Activated T-cell treated with anti-CD3 and anti-CD28 coated beads, Interleukin-2, amount 50 U/mL, for 1 hour (primary cell): ENCODE measurements around the gene IRF2BP2.

Experiments
- DNase-seq: peaks from one replicate; pipeline ENCODE4 v3.0.0-alpha.2; 2020

Gene IRF2BP2

DNA sequence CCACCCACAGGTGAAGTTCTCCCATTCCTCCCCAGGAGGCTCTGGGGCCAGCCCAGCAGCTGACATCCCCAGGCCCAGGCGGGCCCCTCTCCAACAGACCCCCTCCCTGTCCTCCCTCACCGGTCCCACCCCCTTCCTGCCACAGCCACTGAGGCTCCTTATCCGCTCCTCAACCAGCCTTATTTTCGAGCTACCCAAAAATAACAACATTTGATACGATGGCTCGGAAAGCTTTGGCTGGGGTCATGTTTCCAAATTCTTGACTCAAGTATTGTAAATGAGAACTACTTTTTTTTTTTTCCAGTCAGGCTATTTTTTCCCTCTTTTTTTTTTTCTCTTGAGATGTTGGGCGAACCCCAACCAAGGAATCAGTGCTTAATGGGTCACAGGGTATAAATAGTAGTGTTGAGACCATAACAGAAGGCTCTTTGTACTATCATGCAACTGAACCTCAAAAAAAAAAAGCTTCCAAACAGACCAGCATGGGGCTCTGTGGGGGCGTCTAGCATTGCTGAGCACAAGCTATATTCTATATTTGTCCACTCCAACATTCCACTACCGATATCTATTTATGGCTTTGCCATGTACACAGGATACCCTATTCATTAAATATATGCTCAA is 27.2 kb downstream of the IRF2BP2 start:
- DNase-seq, result no peak

DNA sequence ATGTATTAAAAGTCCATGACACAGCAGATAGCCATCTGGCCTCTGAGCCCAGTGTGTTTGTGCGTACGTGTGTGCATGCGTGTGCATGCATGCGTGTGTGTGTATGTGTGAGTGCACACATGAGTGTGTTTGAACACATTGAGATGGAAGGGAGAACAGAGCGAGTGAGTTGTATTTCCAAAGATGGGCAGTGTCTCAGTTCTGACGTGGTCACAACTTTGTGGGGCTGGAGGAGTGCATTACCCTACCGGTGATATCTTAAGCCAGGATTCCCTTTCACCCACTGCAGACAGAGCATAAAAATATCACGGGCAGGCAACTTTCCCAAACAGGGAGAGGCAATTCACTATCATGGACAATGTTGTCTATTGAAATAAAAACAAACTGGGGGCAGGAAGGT is 27.8 kb downstream of the IRF2BP2 start:
- no peak for DNase-seq

DNA sequence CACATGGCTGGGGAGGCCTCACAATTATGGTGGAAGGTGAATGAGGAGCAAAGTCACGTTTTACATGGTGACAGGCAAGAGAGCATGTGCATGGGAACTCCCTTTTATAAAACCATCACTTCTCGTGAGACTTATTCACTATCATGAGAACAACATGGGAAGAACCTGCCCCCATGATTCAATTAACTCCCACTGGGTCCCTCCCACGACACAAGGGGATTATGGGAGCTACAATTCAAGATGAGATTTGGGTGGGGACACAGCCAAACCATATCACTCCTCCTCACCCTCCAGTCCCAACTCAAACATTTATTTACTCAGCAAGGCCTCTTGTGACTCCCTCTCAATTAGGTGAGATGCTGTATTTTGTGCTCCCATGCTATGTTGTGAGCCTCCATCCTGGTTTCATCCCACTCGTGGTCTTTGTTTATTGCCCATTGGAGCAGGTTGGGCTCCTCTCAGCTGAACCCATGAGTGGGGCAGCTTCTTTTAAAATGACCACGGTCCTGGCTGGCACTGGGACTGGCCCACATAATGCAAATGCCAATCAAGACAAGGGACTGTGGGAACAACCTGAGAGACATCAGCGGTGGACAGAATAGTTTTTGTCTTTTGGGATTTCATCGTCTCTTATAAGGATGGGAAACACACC is 28.8 kb downstream of the IRF2BP2 start:
- no peak for DNase-seq

DNA sequence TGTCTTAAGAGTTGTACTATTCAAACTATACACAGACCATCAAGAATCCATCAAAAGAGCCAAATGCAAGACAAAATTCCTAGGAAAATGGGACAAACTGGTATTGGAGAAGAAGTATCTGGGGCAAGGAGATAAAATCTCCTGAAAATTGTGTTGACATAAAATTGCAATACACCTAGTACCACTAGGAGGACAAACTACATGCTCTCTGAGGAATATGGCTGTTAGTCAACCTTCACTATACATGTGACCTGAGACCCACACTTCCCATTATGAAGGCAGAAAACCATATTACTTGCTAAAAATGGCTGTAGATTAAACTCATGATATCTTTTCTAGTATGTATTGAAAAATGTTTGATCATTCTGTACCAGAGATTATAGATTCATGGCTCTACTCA is 30.0 kb downstream of the IRF2BP2 start:
- DNase-seq, result no peak

DNA sequence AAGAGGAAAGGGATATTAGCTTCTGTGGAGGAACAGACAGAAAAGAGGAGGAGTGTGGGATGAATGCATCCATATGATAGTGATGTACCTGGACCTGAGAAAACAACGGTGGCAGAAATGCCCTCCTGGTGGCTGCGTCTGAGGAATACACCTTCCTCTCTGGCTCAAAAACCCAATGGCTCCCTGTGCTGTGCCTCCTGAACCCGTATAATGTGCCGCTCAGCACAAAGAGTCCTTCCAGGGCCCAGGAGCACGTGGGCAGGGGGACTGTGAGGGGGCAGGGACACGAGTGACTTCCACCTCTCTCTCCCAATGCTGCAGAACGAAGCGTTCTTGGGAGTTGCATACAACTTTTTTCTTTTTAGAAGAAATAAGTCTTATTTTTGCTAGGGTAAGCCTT is 31.2 kb downstream of the IRF2BP2 start:
- no peak for DNase-seq

DNA sequence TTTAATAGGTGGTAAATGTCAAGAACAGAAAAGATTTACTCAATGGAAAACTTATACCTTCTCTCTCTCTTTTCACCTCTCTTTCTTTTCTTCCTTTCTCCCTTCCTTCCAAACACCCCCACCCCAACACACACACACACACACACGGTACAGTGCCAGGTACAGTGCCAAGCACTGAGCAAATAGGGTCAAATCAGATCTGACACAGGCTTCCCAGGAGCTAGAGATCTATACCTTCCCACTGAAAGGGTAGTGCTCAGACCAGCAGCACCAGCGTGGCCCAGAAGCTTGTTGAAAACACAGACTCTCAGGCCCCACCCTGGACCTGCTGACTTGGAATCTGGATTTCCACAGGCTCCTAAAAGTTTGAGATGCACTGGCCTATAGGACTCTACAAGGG is 31.9 kb downstream of the IRF2BP2 start:
- DNase-seq, result no peak

DNA sequence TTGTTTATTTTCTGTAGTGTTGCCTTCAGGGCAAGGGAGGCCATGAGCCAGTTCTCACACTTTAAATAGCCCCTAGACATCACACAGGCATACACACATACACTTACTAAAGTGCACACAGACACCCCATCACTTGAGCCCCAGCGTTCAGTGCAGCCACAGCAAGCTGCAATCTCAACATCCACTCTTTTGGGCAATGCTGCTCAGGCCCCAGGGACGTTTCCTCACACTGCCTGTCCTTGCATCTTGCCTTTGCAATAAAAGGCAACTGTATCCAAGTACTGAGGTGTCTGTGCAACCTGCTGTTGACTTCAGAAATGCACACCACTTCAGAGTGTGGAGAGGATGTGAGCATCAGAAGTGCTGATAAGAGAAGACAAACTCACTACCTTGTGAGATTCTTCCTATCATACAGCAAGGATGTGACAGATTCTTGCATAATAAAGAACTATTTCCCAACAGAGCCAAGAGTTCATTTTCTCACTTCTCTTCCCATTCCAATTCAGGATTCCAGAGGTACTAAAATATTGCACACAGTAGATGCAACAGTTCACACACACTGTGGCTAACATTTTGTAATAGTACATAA is 36.2 kb downstream of the IRF2BP2 start:
- no peak for DNase-seq

DNA sequence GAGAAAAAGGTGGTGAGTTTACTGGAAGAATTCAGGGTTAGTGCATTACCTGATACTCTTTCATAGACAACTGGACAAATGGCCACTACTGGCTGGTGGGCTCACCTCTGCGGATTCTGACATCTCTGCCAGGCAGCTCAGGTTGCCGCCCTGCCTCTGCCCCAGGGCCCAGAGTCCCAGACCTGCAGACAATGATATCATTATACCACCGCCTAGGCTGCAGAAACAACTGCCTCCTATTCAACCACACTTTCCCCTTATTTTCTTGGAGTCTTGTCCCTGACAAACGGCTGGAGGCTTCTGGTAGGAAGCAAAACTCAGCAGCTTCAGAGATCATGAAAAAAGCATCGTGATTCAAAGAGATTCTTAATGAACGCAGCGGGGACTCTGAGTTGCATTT is 37.0 kb downstream of the IRF2BP2 start:
- no peak for DNase-seq

DNA sequence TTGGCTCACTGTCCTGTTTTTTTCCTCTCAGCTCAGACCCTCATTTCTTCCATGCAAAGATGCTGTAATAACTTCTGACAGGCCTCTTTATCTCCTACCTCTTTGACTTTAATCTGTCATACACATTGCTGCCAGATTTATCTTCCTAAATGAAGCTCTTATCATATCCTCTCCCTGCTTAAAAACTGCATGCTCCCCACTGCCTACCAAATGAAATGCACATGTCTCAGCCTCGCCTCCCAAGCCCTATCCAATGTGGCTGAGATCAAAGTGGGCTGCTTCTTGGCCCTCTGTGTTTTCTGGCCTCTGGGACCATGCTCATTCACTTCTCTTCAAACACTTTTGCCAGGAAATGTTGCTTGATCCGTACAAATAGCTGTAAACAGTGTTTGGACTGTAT is 38.3 kb downstream of the IRF2BP2 start:
- no peak for DNase-seq

DNA sequence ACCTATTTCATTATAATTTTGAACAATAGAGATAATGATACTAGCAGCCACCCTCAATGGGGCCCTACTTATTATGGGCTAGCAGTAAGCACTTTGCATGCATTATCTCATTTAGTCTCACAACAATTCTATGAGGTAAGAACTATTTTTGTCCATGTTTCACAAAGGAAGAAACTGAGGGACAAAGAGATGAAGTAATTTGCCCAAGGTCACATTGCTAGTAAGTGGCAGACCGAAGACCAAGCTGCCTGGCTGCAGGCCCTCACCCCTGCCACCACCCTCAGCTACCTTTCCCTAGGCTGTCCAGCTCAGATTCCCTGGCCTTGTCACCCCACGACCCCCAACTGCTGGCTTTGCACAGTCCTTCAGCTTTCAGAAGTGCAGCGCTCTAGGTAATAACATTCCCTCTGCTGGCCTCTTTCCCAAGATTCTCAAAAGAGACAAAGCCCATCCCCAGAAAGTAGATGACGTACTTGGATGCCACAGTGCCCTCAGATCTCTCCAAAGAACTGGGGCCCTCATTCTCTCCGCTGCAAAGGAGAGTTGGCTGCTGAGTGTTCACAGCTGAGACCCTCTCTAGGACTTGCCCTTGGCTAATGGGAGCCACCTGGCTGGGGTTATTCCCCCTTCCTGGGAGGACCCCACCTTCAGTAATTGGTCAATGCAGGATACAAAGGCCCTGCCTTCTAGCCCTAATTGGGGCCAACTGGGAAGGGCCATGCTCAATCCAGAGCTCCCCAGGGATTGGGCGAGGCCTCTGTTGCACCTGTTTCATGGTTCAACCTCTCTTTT is 39.5 kb downstream of the IRF2BP2 start:
- no peak for DNase-seq

DNA sequence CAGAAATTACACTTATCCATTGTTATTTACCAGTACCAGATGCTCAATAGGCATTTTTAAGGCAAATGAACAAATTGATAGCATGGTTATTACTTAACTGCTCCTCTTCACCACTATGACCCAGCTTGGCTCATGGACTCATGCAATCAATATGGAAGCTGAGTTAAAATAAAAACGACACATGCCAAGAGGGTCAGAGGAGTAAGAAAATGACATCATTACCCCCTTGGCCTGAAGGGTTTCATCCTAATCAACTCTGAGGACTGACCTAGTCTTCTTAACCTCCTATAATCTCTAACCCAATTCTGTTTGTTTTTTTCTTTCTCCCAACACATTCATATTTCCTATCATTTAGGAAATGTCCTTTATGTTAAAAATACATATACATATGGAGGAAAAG is 41.6 kb downstream of the IRF2BP2 start:
- DNase-seq, result no peak

DNA sequence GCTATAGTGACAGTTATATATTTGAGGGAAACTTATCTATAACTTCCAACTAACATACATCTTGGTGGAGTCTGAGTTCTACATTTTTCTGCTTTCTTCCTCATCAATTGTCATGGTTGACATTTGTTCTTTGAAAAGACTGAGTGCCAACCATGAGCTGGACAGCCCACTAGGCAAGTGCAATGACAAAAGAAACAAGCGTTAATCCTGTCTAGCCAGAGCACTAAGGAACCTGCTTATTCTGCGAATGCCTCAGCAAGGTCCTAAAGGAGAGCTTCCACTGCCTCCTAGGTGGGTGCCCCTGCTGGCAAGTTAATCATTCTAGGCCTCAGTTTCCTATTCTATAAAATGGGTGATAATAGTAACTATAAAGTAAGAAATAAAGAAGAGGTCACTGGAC is 44.8 kb downstream of the IRF2BP2 start:
- DNase-seq, result no peak

DNA sequence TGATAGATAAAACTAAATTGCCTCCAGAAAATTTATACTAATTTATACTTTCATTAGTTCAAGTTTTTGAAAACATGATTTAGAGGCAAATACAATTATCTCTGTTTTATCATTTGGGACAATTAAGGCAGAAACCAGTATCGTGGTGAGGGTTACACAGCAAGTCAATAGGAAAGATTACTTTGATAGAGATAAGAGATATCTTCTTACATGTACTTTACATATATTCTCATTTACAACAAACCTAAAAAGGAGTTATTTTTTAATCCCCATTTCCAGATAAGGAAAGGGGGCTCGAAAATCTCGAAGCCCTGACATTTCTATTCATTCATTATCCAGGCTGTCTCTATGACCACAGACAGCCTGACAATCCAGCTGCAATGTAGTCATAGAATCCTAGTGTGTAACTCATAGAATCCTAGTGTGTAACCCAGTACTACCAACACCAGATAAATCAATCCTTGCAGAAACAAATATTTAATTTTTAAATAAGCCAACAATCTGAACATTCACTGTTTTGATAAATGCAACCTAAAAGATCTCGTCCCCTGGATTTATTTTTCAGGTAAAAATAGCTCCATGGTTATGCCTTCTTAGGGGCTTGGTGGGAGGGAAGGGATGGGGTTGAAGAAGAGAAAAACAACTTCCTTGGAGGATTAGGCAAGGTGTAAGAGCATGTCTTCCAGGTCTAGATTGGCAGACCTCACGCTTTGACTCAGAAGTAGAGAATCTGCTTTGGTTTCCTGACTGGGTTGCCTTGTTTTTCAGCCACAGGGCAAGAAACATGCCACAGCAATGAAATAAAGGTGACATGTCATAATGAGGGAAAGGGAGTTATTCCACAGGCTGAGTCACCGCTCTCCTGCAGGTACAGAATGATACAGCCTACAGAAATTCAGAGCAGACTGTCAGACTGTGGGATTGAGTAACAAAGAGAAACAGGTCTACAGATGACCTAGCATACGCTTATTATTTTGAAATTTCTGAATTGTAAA is 45.6 kb downstream of the IRF2BP2 start:
- DNase-seq, result no peak

DNA sequence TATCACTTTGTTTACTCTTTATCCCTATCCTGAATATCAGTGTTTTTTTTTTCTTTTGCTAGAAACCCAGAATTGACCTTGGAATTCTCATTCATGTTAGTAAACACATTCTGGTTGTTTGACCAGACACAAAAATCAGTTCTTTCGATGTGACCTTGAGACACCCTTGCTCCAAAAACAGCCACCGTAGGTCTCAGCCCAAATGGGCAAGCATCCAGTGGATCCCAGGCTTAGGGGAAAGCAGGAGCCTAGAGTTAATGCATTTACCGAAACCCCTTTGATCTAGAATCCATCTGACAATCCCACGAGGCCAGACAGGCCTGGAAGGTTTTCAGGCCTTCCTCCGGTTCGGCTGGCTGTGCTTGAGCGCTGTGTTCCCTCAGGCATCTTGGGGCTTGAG is 47.6 kb downstream of the IRF2BP2 start:
- no peak for DNase-seq

DNA sequence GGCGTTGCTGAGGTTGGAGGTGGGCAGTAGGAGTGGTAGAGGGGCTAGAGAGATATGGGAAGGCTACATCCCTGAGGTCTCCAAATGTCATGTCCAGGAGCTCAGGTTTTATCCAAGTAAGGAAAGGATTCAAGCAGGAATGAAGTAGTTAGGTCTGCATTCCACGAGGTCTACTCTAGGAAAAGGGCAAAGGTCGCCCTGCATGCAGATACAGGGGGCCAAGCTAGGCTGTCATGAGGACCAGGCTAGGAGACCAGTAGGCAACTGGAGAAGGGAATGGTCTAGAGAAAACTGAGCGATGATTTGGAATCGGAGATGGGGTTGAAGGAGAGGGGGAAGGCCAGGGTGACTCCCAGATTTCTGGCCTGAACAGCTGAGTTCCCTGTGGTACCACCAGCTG is 48.7 kb downstream of the IRF2BP2 start:
- DNase-seq, result no peak

DNA sequence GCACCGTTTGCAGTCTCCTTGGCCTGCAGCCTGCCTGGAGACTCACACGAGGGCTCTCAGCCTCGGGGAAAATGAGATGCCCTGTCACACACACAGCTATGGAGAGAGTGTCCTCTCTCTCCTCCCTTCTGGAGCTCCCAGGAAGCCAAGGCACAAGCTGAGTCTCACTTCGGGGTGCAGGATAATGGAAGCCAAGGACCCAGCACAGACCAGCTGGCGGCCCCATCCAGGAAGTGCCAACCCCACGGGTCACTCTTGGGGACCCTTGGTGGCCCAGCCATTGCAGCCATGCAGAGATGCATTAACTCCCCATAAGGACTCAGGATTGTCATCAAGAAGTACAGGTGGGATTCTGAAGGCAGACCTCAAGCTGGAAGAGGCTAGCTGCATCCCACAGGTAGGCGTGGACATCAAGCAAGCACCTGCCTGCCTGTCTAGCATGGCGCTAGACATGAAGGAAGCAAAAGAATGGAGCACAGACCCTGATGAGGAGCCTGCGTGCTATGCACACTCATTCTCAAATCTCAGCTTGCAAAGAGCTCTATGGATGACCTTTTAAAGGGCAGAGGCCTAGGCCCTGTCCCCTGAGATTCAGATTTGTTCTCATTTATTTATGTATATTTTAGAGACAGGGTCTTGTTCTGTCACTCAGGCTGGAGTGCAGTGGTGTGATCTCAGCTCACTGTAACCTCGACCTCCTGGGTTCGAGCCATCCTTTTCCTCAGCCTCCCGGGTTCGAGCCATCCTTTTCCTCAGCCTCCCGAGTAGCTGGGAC is 49.9 kb downstream of the IRF2BP2 start:
- no peak for DNase-seq

DNA sequence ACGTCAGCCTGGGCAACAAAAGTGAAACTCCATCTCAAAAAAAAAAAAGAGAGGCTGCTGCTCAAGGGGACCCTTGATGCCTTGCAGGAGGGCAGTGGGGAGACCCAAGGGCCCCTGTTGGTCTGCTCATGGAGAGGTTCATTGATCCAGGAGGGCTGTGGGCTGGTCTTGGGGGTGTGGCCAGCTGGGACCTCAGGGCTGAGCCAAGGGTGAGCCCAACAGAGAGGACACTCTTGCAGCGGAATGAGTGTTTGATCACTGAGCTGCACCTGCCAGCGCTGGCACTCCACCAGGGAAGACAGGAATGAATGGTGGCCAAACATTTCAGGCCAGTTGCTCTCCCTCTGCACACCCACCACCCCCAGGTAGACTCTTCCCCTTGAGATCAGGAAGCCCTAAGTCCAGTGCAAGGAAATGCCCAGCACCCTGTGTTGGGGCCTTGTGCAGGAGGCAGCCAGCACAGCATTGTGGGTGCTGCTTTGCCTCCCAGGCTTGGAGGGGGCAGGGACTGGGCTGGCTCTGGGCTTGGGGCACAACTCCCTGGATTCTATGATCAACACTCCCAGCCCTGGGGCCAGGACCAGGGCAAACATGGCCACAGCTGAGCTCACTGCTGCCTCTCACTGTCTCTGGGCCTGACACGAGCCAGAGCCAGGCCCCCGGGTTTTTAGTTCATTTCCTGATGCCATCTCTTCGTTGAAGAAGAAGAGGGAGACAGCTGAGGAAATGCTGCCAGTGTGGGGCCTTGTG is 50.7 kb downstream of the IRF2BP2 start:
- no peak for DNase-seq

DNA sequence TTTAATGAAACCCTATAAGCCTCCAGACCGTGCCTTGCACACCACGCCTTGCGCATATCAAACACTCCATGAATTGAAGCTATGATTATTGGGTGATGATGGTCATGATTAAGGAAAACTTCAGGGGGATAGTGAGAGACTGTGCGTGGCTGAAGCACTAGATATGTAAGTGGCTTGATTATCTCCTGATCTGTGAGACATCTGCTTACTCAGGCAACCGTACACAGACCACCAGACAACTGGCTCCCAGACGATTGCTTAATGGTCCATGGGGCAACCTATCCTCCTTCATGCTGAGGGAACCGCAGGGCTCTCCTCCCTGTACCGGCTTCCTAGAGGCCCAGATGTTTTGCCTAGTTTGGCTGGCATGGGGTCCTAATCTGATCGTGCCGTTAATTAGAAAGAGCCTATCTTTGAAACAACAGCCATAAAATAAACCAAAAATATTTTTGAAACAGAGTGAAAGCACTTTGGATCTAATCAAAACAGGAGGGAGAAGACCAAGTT is 51.6 kb downstream of the IRF2BP2 start:
- no peak for DNase-seq

DNA sequence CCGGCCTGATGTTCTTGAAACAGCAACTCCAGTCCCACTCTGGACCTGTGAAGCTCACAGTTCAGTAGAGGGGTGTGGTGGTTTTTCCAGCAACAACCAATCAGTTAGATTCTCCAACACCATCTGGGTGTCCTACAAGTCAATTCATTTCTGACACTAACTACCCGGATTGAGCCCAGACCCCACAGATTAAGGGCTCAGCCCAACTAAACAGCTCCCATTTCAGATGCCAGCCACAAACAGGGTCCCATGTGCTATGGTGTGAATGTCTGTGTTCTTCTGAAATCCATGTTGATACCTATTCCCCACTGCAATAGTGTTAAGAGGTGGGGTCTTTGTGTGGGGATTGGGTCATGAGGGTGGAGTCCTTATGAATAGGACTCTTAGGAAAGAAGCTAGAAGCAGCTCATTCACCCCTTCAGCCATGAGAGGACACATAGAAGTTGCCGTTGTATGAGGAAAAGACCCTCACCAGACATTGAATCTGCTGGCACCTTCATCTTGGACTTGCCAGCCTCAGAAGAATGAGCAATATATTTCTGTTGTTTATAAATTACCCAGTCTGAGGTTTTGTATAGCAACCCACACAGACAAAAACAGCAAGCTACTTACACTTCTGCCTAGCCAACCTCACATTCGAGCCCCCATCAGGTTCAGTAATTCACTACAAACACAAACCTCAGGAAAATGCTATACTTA is 53.6 kb downstream of the IRF2BP2 start:
- DNase-seq, result no peak

DNA sequence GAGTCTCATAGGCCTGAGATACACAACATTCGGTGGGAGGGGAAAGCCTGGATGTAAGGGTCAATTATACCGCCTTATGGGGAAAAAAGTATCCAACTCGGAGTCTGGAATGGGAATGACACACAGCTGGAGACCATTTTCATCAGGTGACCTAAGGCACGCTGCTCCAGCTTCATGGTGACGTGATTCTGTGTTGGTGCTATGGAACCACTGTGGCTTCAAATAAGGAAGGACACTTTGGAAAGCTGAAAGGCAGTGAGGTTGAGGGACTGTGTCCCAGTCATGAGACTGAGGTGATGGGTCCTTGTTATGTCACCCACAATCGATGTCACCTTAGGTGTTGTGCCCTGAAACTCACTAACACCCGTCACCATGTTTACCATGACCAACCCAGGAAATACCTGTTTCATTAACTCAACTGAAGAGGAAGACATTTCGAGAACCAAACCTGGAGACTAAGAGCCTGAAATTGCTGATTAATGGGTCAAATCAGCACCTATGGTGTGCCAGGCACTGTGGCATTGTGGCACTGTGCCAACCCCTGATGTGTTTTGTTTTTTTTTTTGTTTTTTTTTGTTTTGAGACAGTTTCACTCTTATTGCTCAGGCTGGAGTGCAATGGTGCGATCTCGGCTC is 54.5 kb downstream of the IRF2BP2 start:
- DNase-seq, result no peak
